HepG2 (cell line): Measurements from ENCODE around the gene LRRC74B.

ENCODE experiments used
- CHD2 ChIP-seq: IDR thresholded peaks from 2 replicates; pipeline ENCODE4 v1.6.1; 2011; ENCODE audit warnings: low read depth, low read length, improper control_type of control experiment
- CTCF ChIP-seq: sonication (generic); formaldehyde crosslinking; IDR thresholded peaks from 2 replicates; pipeline ENCODE4 v1.5.0; 2020; ENCODE audit warnings: mild to moderate bottlenecking, missing genetic modification reagents, moderate library complexity
- DPF2 ChIP-seq: sonication (generic); formaldehyde crosslinking; IDR thresholded peaks from 2 replicates; pipeline ENCODE4 v1.4.0; 2020; ENCODE audit warnings: mild to moderate bottlenecking, low read depth, missing genetic modification reagents, borderline replicate concordance
- DRAP1 ChIP-seq: IDR thresholded peaks from 2 replicates; pipeline ENCODE4 v1.6.1; 2016; ENCODE audit warnings: missing genetic modification reagents, missing compliant biosample characterization
- ESRRA ChIP-seq: sonication (generic); formaldehyde crosslinking; IDR thresholded peaks from 2 replicates; pipeline ENCODE4 v1.5.1; 2020; ENCODE audit warnings: mild to moderate bottlenecking, low read depth, missing genetic modification reagents
- EZH2 ChIP-seq: conservative IDR thresholded peaks from 2 replicates; pipeline ENCODE4 v1.6.1; 2012; ENCODE audit warnings: mild to moderate bottlenecking, low read depth, low read length, moderate library complexity
- GATAD2A ChIP-seq: IDR thresholded peaks from 2 replicates; pipeline ENCODE4 v1.6.1; 2016
- NR1H2 ChIP-seq: sonication (generic); formaldehyde crosslinking; IDR thresholded peaks from 2 replicates; pipeline ENCODE4 v1.8.1; 2022; ENCODE audit warnings: low read depth, missing genetic modification reagents, borderline replicate concordance
- PHF8 ChIP-seq: sonication (generic); formaldehyde crosslinking; IDR thresholded peaks from 2 replicates; pipeline ENCODE4 v1.5.0; 2020; ENCODE audit warnings: missing genetic modification reagents
- SMC3 ChIP-seq: IDR thresholded peaks from 2 replicates; pipeline ENCODE4 v1.6.1; 2011; ENCODE audit warnings: low read length, improper control_type of control experiment
- SP1 ChIP-seq, 2 experiments: fragments of 450-650 bp in 1 of 2; sonication (generic) in 1 of 2; formaldehyde crosslinking in 1 of 2; IDR thresholded peaks; 2 replicates each; pipeline versions ENCODE4 v1.4.0 to v1.6.1; 2016 to 2020; ENCODE audit warnings: missing genetic modification reagents in 1 of 2
- TAF1 ChIP-seq: sonication (generic); formaldehyde crosslinking; IDR thresholded peaks from 2 replicates; pipeline ENCODE4 v1.4.0; 2020; ENCODE audit warnings: missing genetic modification reagents
- U2AF1 ChIP-seq: fragments of 200-400 bp; formaldehyde crosslinking; optimal IDR thresholded peaks from 2 replicates; pipeline ENCODE3; 2017; ENCODE audit warnings: mild to moderate bottlenecking, low read depth, low read length
- ZNF207 ChIP-seq: fragments of 450-650 bp; IDR thresholded peaks from 2 replicates; pipeline ENCODE4 v1.6.1; 2016; ENCODE audit warnings: antibody characterized with exemption, borderline replicate concordance

GRCh38 chr22:21100149-21101032, 54.6 kb downstream of the LRRC74B start:
- no peak for TF ChIP-seq DPF2 (CRISPR knock-in tag)
- no peak for TF ChIP-seq ESRRA
- no peak for TF ChIP-seq GATAD2A (CRISPR knock-in tag)
- TF ChIP-seq SMC3: no peak
- TF ChIP-seq EZH2: no peak
- TF ChIP-seq ZNF207: no peak
- no peak for TF ChIP-seq NR1H2
- no peak for TF ChIP-seq DRAP1 (CRISPR knock-in tag)
- TF ChIP-seq CTCF (CRISPR knock-in tag): no peak
- TF ChIP-seq TAF1 (CRISPR knock-in tag): no peak
- TF ChIP-seq PHF8: no peak
- no peak for TF ChIP-seq U2AF1
- TF ChIP-seq SP1 (IDR thresholded peaks at IDR 0.05): no peak
- TF ChIP-seq SP1 (CRISPR knock-in tag; IDR thresholded peaks at IDR 0.05): no peak
- no peak for TF ChIP-seq CHD2
